Spleen (tissue), 11 donors: ENCODE data around the gene PIGQ. TPM values are rescaled to one million over a fixed set of nuclear protein-coding genes. Genes with fewer than 3 reads are reported as not detected.
"Not testable (repeated sequence)": the region's sequence is repeated elsewhere in the genome, so short reads cannot be mapped to it uniquely, and the experiment has no call there.

ENCODE experiments used
- DNase-seq: peaks from one replicate; pipeline ENCODE4 v3.0.0-alpha.2; 2020
- H3K27ac ChIP-seq, 8 donors: fragments of 200-600 bp; sonication (generic) in 7 of 8; 1 replicate in 4 of 8; 2 replicates in 4 of 8; pipeline versions ENCODE4 v1.5.0 to v1.8.0; 2016 to 2021; ENCODE audit warnings: inconsistent platforms in 4 of 8, mild to moderate bottlenecking in 4 of 8, moderate library complexity in 1 of 8
- H3K27me3 ChIP-seq, 7 donors: fragments of 200-600 bp; sonication (generic) in 6 of 7; replicated peaks in 1 of 7; 1 replicate in 4 of 7; 2 replicates in 3 of 7; pipeline versions ENCODE4 v1.5.0 to v1.8.0; 2016 to 2021; ENCODE audit warnings: inconsistent platforms in 3 of 7, mild to moderate bottlenecking in 1 of 7
- H3K36me3 ChIP-seq, 6 donors: fragments of 200-600 bp; sonication (generic) in 5 of 6; 1 replicate in 4 of 6; 2 replicates in 2 of 6; pipeline versions ENCODE4 v1.5.0 to v1.8.0; 2016 to 2021; ENCODE audit warnings: inconsistent platforms in 2 of 6
- H3K4me1 ChIP-seq, 6 donors: fragments of 200-600 bp; sonication (generic) in 5 of 6; 1 replicate in 3 of 6; 2 replicates in 3 of 6; pipeline versions ENCODE4 v1.5.0 to v1.8.0; 2016 to 2021; ENCODE audit warnings: inconsistent platforms in 3 of 6
- H3K4me3 ChIP-seq, 8 donors: fragments of 200-600 bp; sonication (generic) in 7 of 8; 1 replicate in 4 of 8; 2 replicates in 4 of 8; pipeline versions ENCODE4 v1.5.0 to v1.8.0; 2016 to 2021; ENCODE audit warnings: inconsistent platforms in 4 of 8, mild to moderate bottlenecking in 4 of 8, moderate library complexity in 2 of 8
- H3K9me3 ChIP-seq, 8 donors: fragments of 200-600 bp; sonication (generic) in 7 of 8; 1 replicate in 4 of 8; 2 replicates in 4 of 8; pipeline versions ENCODE4 v1.5.0 to v1.8.0; 2016 to 2021; ENCODE audit warnings: inconsistent platforms in 4 of 8
- CTCF ChIP-seq, 11 experiments: fragments of 200-600 bp in 7 of 11; fragments of 450-650 bp in 4 of 11; sonication (generic) in 4 of 11; IDR thresholded peaks in 8 of 11; conservative IDR thresholded peaks in 3 of 11; 1 replicate in 7 of 11; 2 replicates in 4 of 11; pipeline versions ENCODE4 v1.4.0 to v1.8.0; 2016 to 2021; ENCODE audit warnings: antibody characterized with exemption in 11 of 11, inconsistent platforms in 4 of 11, mild to moderate bottlenecking in 1 of 11
- POLR2A ChIP-seq, 3 donors: fragments of 450-650 bp; IDR thresholded peaks; one replicate each; pipeline ENCODE4 v1.5.1; 2017; ENCODE audit warnings: antibody characterized with exemption in 3 of 3, mild to moderate bottlenecking in 1 of 3
- POLR2AphosphoS5 ChIP-seq, 3 donors: sonication (generic); formaldehyde crosslinking; IDR thresholded peaks; one replicate each; pipeline ENCODE4 v1.5.1; 2017; ENCODE audit warnings: antibody characterized with exemption in 3 of 3
- WGBS, 5 donors: extraction: QIAGEN DNeasy Blood & Tissue Kit in 3 of 5; methylation state at CpG; one replicate each; pipeline versions ENCODE4 v1.1.5 to v1.1.7; 2013 to 2018; 5-methylcytosine and 5-hydroxymethylcytosine counted together
- intact Hi-C: fragments of 100-400 bp; cut with DNase I; formaldehyde crosslinking; loops from one replicate; pipeline ENCODE4 v1.15.0; 2023; ENCODE audit warnings: low total_unique reads
- polyA plus RNA-seq, 3 donors: library from polyadenylated mRNA; stranded (reverse); fragments of 200-250 nt; gene quantifications; one replicate each; pipeline ENCODE4 v1.2.1, GENCODE V29; 2013
- total RNA-seq, 7 donors: library from RNA; depleted of rRNA in 3 of 7; stranded (reverse); fragments of >200 nt in 3 of 7; fragmentation: NEBNext Ultra II Directional in 4 of 7; extraction: Animal tissue kit (Norgen Biotek cat#: 25700) in 4 of 7; gene quantifications; one replicate each; pipeline versions ENCODE4 v1.1.0 to v1.2.1, GENCODE V29; 2016 to 2021
- donor health status: healthy with polysubstance abuse.
- donor health status: DM: no; HTN: no; CAD: no; lungs with moderate emphysema.
- donor health status: DM: no; HTN: no; CAD: no.
- donor health status: Bipolar disorder and iron deficiency.
- donor health status: healthy.
- donor health status: DM: no; HTN: no; CAD: no.
- donor health status: DM: yes; HTN: yes; CAD: no.

PIGQ gene
- total and polyA plus RNA-seq, 10 donors = 20.7 to 70.5 (median 39.8) TPM

DNA sequence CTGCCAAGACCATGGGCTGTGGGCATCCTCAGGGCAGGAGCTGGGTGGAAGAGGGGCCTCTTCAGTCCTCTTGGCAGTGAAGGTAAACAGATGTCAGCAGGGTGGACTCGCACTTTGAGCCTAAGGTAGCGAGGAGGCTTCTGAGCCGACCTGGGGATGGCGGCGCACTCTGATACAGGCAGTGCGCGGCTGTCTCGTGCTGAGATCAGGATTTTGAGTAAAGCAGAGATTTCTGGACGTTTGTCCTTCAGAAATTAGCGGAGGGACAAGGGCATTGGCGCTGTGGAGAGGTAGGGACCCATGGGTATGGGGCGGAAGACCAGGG, 26.9 kb downstream of the PIGQ start:
- 90 to 96% (median 93%) methylated on average over 12 of the region's 12 CpGs for WGBS, 5 donors
- H3K4me3 ChIP-seq = no peak overlapping the region
- intact Hi-C loops = no loop called here

DNA sequence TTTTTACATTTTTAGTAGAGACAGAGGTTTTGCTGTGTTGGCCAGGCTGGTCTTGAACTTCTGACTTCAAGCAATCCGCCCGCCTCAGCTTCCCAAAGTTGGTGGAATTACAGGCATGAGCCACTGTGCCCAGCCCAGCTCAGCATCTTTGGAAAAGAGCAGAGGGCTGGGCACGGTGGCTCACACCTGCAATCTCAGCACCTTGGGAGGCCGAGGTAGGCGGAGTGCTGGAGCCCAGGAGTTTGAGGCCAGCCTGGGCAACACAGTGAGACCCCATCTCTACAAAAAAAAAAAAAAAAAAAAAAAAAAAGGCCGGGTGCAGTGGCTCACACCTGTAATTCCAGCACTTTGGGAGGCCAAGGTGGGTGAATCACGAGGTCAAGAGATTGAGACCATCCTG, 27.9 kb downstream of the PIGQ start:
- intact Hi-C loops, H3K27me3 ChIP-seq, H3K27ac ChIP-seq, H3K9me3 ChIP-seq, H3K4me3 ChIP-seq, DNase-seq: not testable (repeated sequence)
- Histone ChIP-seq H3K4me1 (peaks cover 8 to 45% (median 23%) of the 10 kb centered on the region in 6 donors), H3K36me3 (peaks cover 0 to 58% (median 2%) of the 10 kb centered on the region in 6 donors)
- WGBS, 5 donors = 94 to 98% (median 96%) methylated on average over 6 to 7 of the region's 7 CpGs

More for the DNA sequence above, 26.9 kb downstream of the PIGQ start:
- TF ChIP-seq CTCF (IDR thresholded peaks at IDR 0.05 in 8 of 11, conservative IDR thresholded peaks at IDR 0.05 in 3 of 11) (no peak), POLR2AphosphoS5 (IDR thresholded peaks at IDR 0.05) (no peak), POLR2A (IDR thresholded peaks at IDR 0.05) (no peak)
- Histone ChIP-seq H3K9me3 (no peaks in the 10 kb centered on the region), H3K27me3 (no peaks in the 10 kb centered on the region), H3K4me1 (peaks cover 9 to 54% (median 33%) of the 10 kb centered on the region in 6 donors), H3K36me3 (peaks cover 0 to 58% (median 2%) of the 10 kb centered on the region in 6 donors), H3K27ac (no peak overlapping the region)
- no peak for DNase-seq

GRCh38 chr16:598823-599739, 29.3 kb downstream of the PIGQ start:
- intact Hi-C loops = no loop called here
- peaks cover 0 to 30% (median 11%) of the 10 kb centered on the region in 6 donors for H3K4me1 ChIP-seq
- no peaks in the 10 kb centered on the region for H3K9me3 ChIP-seq
- no peak overlapping the region for H3K27ac ChIP-seq
- no peak for DNase-seq
- no peak overlapping the region for H3K4me3 ChIP-seq
- TF ChIP-seq CTCF (IDR thresholded peaks at IDR 0.05 in 8 of 11, conservative IDR thresholded peaks at IDR 0.05 in 3 of 11) = no peak
- TF ChIP-seq POLR2A (IDR thresholded peaks at IDR 0.05) = no peak
- TF ChIP-seq POLR2AphosphoS5 (IDR thresholded peaks at IDR 0.05) = no peak
- H3K36me3 ChIP-seq = peaks cover 0 to 45% (median 2%) of the 10 kb centered on the region in 6 donors
- WGBS, 5 donors = 96 to 98% (median 98%) methylated on average over 27 to 43 of the region's 43 CpGs
- no peaks in the 10 kb centered on the region for H3K27me3 ChIP-seq

- 41 to 57% (median 51%) methylated on average over 7 of the region's 7 CpGs for WGBS, 5 donors
- Histone ChIP-seq H3K36me3 (peaks cover 0 to 53% (median 2%) of the 10 kb centered on the region in 6 donors), H3K27ac (no peak overlapping the region), H3K4me1 (peaks cover 0 to 13% (median 5%) of the 10 kb centered on the region in 6 donors), H3K27me3 (no peaks in the 10 kb centered on the region), H3K4me3 (no peak overlapping the region), H3K9me3 (peaks cover 0 to 10% (median 7%) of the 10 kb centered on the region in 8 donors)
- no peak for DNase-seq
- TF ChIP-seq POLR2A (IDR thresholded peaks at IDR 0.05) (no peak), CTCF (IDR thresholded peaks at IDR 0.05 in 8 of 11, conservative IDR thresholded peaks at IDR 0.05 in 3 of 11) (no peak), POLR2AphosphoS5 (IDR thresholded peaks at IDR 0.05) (no peak)
- intact Hi-C loops = no loop called here
Measured at GRCh38 chr16:600781-601180, 31.0 kb downstream of the PIGQ start.
